ENCODE data around the gene UBASH3B. TPM values are rescaled to one million over a fixed set of nuclear protein-coding genes. Genes with fewer than 3 reads are reported as not detected.

Gene UBASH3B
- total RNA-seq, 2 experiments from 2014 or later, result 54.7 to 73.0 TPM

DNA sequence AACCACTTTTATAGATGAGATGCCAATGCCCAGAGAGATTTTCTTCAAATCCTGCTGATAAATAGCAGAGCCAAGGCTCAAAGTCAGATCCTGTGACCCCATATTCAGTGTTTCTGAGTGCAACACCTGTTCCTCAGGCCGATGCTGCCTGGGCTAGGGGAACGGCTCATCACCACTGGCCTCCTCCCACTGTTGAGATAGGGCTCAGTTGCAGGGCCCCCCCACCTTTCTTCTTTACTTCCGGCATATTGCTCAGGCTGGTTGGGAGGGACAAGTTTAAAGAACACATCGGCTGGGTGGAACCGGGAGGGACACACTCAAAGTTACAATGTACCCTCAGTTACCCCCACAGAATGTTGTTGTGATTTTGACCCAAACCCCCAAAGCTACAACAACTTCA, 94.5 kb downstream of the UBASH3B start:
- peak; percentile 54 for DNase-seq (ENCODE audit: low spot score)
- Histone ChIP-seq H3K4me3 (ENCODE audit: low read depth, low read length, poor library complexity, severe bottlenecking) (no peak overlapping the region), H4K20me1 (ENCODE audit: insufficient read depth, low read length) (no peaks in the 10 kb centered on the region), H3K79me2 (ENCODE audit: insufficient read depth, low read depth, low read length) (peaks cover 18% of the 10 kb centered on the region; the same call in 1 of the 2 replicates), H2AFZ (ENCODE audit: low read length) (no peak overlapping the region), H3K27ac (ENCODE audit: low read depth, low read length, poor library complexity, severe bottlenecking) (peak overlapping the region; percentile 10), H3K9me3 (ENCODE audit: low read length) (no peaks in the 10 kb centered on the region), H3K4me1 (ENCODE audit: insufficient read depth, low read length, poor library complexity, severe bottlenecking) (peaks cover 95% of the 10 kb centered on the region), H3K4me2 (ENCODE audit: low read length) (peak overlapping the region; percentile 46), H3K9me2 (ENCODE audit: insufficient read depth, low read length) (no peaks in the 10 kb centered on the region), H3K36me3 (ENCODE audit: insufficient read depth, low read length) (peaks cover 3% of the 10 kb centered on the region; the same call in 1 of the 2 replicates)
- TF ChIP-seq EZH2phosphoT487 (IDR thresholded peaks at IDR 0.05; ENCODE audit: borderline replicate concordance, low read depth, low read length), result no peak
- TF ChIP-seq, protein P1, sequence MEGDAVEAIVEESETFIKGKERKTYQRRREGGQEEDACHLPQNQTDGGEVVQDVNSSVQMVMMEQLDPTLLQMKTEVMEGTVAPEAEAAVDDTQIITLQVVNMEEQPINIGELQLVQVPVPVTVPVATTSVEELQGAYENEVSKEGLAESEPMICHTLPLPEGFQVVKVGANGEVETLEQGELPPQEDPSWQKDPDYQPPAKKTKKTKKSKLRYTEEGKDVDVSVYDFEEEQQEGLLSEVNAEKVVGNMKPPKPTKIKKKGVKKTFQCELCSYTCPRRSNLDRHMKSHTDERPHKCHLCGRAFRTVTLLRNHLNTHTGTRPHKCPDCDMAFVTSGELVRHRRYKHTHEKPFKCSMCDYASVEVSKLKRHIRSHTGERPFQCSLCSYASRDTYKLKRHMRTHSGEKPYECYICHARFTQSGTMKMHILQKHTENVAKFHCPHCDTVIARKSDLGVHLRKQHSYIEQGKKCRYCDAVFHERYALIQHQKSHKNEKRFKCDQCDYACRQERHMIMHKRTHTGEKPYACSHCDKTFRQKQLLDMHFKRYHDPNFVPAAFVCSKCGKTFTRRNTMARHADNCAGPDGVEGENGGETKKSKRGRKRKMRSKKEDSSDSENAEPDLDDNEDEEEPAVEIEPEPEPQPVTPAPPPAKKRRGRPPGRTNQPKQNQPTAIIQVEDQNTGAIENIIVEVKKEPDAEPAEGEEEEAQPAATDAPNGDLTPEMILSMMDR (conservative IDR thresholded peaks at IDR 0.05; ENCODE audit: low read length), result no peak
- ChIA-PET CTCF (ENCODE audit: unreplicated experiment) (no interaction called here), POLR2A (interaction anchor here (0.6 to 6.1 kb wide), 4 partner anchors 33 to 81 kb away, joined by 3 to 56 read pairs (median 4); no protein-coding TSS in a partner anchor)
- no TSS peak for BruUV-seq (replicated peaks)
- intact Hi-C loops (cut with micrococcal nuclease; ENCODE audit: unreplicated experiment), result loop anchor here (10.0 kb wide), 2 partner anchors 315 to 515 kb away; partner anchors contain the start of gene HSPA8

DNA sequence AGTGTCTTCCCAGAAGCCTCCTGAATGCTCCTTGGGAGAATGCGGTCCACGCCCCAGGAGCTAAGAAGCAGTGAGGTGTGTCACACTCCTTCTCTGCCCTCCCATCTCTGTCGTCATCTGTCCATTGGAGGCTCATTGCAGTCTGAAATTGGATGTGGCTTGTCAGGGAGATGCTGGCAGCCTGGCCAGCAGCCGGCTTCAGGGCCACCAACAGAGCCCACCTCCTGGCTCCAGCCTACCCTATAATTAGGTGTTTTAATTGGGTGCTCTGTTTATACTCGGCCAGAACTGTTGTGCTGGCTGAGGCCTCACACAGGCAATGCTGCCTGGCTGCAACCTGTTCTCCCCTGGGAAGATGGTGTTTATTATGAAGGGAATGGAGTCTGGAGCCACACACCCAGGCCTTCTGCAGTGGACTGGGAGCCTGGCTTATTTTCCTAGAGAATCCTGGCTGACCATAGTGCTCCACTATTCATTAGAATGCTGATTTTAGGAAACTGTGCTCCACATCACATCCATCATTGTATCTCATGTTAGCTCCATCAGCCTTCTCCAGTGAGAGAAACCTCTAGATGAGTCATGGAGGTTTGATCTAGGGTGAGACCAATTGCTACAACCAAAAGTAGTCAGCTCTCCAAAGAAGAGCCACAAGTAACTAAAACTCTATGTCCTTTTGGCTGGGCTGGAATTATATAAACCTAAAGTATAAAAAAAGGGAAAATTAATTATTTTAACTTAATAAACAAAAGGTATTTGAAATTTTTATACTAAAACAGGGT, 96.0 kb downstream of the UBASH3B start:
- no peaks in the 10 kb centered on the region for H3K9me2 ChIP-seq (ENCODE audit: insufficient read depth, low read length)
- no peak overlapping the region for H3K4me3 ChIP-seq (ENCODE audit: low read depth, low read length, poor library complexity, severe bottlenecking)
- BruUV-seq (replicated peaks), result no TSS peak
- H2AFZ ChIP-seq (ENCODE audit: low read length), result no peak overlapping the region
- H3K36me3 ChIP-seq (ENCODE audit: insufficient read depth, low read length), result peaks cover 3% of the 10 kb centered on the region; the same call in 1 of the 2 replicates
- CTCF ChIA-PET (ENCODE audit: unreplicated experiment), result interaction anchor here (1.4 kb wide), 1 partner anchor 35 kb away, joined by 4 read pairs; no protein-coding TSS in a partner anchor
- no peak overlapping the region for H3K4me2 ChIP-seq (ENCODE audit: low read length)
- H3K4me1 ChIP-seq (ENCODE audit: insufficient read depth, low read length, poor library complexity, severe bottlenecking), result peaks cover 95% of the 10 kb centered on the region
- POLR2A ChIA-PET, result interaction anchor here (0.9 to 1.2 kb wide), 2 partner anchors 36 to 56 kb away, joined by 3 read pairs; no protein-coding TSS in a partner anchor
- TF ChIP-seq, protein P1 (conservative IDR thresholded peaks at IDR 0.05; ENCODE audit: low read length), result no peak
- TF ChIP-seq EZH2phosphoT487 (IDR thresholded peaks at IDR 0.05; ENCODE audit: borderline replicate concordance, low read depth, low read length), result no peak
- no peaks in the 10 kb centered on the region for H4K20me1 ChIP-seq (ENCODE audit: insufficient read depth, low read length)
- H3K79me2 ChIP-seq (ENCODE audit: insufficient read depth, low read depth, low read length), result peaks cover 12% of the 10 kb centered on the region; the same call in 1 of the 2 replicates
- H3K27ac ChIP-seq (ENCODE audit: low read depth, low read length, poor library complexity, severe bottlenecking), result no peak overlapping the region
- no peaks in the 10 kb centered on the region for H3K9me3 ChIP-seq (ENCODE audit: low read length)
- DNase-seq (ENCODE audit: low spot score), result no peak
- intact Hi-C loops (cut with micrococcal nuclease; ENCODE audit: unreplicated experiment), result loop anchor here (10.0 kb wide), 2 partner anchors 313 to 513 kb away; partner anchors contain the start of gene HSPA8

Measured in OCI-LY7 (cell line).